HPDE6-E6E7 (cell line): ENCODE data around the gene LGR5.

Source experiments
- DNase-seq: peaks from one replicate; pipeline ENCODE4 v3.0.0; 2011; ENCODE audit warnings: missing footprints; ENCODE audit errors: extremely low spot score

Gene LGR5

GRCh38 chr12:71591601-71592000 lies 152.0 kb downstream of the LGR5 start:
- no peak for DNase-seq

GRCh38 chr12:71592841-71593240 lies 153.2 kb downstream of the LGR5 start:
- no peak for DNase-seq

GRCh38 chr12:71594214-71594948 lies 154.8 kb downstream of the LGR5 start:
- no peak for DNase-seq

- DNase-seq: no peak
Measured at GRCh38 chr12:71599210-71599609, 159.6 kb downstream of the LGR5 start.

- DNase-seq: no peak
Measured at GRCh38 chr12:71601546-71601945, 161.9 kb downstream of the LGR5 start.

- DNase-seq: no peak
Measured at GRCh38 chr12:71602761-71603577, 163.4 kb downstream of the LGR5 start.

GRCh38 chr12:71605039-71605438 lies 165.4 kb downstream of the LGR5 start:
- DNase-seq: no peak

- DNase-seq: no peak
Measured at GRCh38 chr12:71607494-71608330, 168.1 kb downstream of the LGR5 start.

- DNase-seq: no peak
Measured at GRCh38 chr12:71610031-71610795, 170.6 kb downstream of the LGR5 start.

GRCh38 chr12:71621938-71622337 lies 182.3 kb downstream of the LGR5 start:
- no peak for DNase-seq

- DNase-seq: no peak
Measured at GRCh38 chr12:71625476-71625875, 185.9 kb downstream of the LGR5 start.

- DNase-seq: no peak
Measured at GRCh38 chr12:71626098-71626497, 186.5 kb downstream of the LGR5 start.

- no peak for DNase-seq
Measured at GRCh38 chr12:71626768-71627167, 187.2 kb downstream of the LGR5 start.

GRCh38 chr12:71627438-71628002 lies 187.9 kb downstream of the LGR5 start:
- no peak for DNase-seq
